H1 (cell line): ENCODE results near the gene RPL36A. TPM values are rescaled to one million over a fixed set of nuclear protein-coding genes. Genes with fewer than 3 reads are reported as not detected.

ENCODE experiments used
- CTCF ChIA-PET: fragments of 300-600 bp; sonication (Branson Sonifier 250); formaldehyde crosslinking; loops from one replicate; lab custom pipeline; 2021; ENCODE audit not compliant: partially characterized antibody; lab: Charles Lee
- POLR2A ChIA-PET: fragments of 300-600 bp; sonication (Branson Sonifier 250); formaldehyde crosslinking; loops from one replicate; lab custom pipeline; 2021; ENCODE audit warnings: inconsistent platforms; ENCODE audit not compliant: partially characterized antibody; lab: Charles Lee
- DNase-seq, 2 experiments: peaks; one replicate each; pipeline versions ENCODE4 v3.0.0 to v3.0.0-alpha.2; 2010 to 2022; ENCODE audit warnings: low spot score in 2 of 2, low read depth in 1 of 2, mixed read lengths in 1 of 2
- FAIRE-seq: peaks from 2 replicates; lab custom pipeline; 2011; peaks lifted over from hg19 to GRCh38; lab: Jason Lieb, UNC
- H2AFZ ChIP-seq: 2 replicates; pipeline ENCODE4 v1.8.1; 2012; ENCODE audit warnings: low read length, inconsistent platforms
- H2AK5ac ChIP-seq: 2 replicates; pipeline ENCODE4 v1.6.1; 2013; ENCODE audit warnings: low read depth, low read length
- H2BK120ac ChIP-seq: replicated peaks from 2 replicates; pipeline ENCODE3; 2013; ENCODE audit warnings: low read depth, low read length, inconsistent platforms
- H2BK12ac ChIP-seq: 2 replicates; pipeline ENCODE4 v1.6.1; 2013; ENCODE audit warnings: low read depth, low read length
- H2BK15ac ChIP-seq: 2 replicates; pipeline ENCODE4 v1.6.1; 2013; ENCODE audit warnings: low read length
- H2BK20ac ChIP-seq: 2 replicates; pipeline ENCODE4 v1.6.1; 2013; ENCODE audit warnings: low read length
- H2BK5ac ChIP-seq: 2 replicates; pipeline ENCODE4 v1.6.1; 2013; ENCODE audit warnings: low read depth, low read length
- H3K14ac ChIP-seq: 2 replicates; pipeline ENCODE4 v1.6.1; 2013; ENCODE audit warnings: inconsistent platforms; ENCODE audit not compliant: insufficient read length
- H3K18ac ChIP-seq: 2 replicates; pipeline ENCODE4 v1.6.1; 2013; ENCODE audit warnings: low read length; ENCODE audit errors: extremely low read depth
- H3K23ac ChIP-seq: 2 replicates; pipeline ENCODE4 v1.6.1; 2013; ENCODE audit warnings: inconsistent platforms; ENCODE audit not compliant: insufficient read length
- H3K23me2 ChIP-seq: 2 replicates; pipeline ENCODE4 v1.6.1; 2013; ENCODE audit warnings: low read depth, low read length
- H3K27ac ChIP-seq: 2 replicates; pipeline ENCODE4 v1.6.1; 2011; ENCODE audit warnings: low read depth, low read length, inconsistent platforms
- H3K27me3 ChIP-seq, 4 experiments: replicated peaks in 1 of 4; 1 replicate in 1 of 4; 2 replicates in 3 of 4; pipeline versions ENCODE4 v1.6.1 to v1.8.1; 2011 to 2013; ENCODE audit warnings: low read length in 3 of 4, mild to moderate bottlenecking in 3 of 4, inconsistent platforms in 2 of 4, mixed read lengths in 2 of 4, moderate library complexity in 1 of 4; ENCODE audit not compliant: control insufficient read depth in 3 of 4, insufficient read depth in 3 of 4; ENCODE audit errors: extremely low read depth in 1 of 4
- H3K36me3 ChIP-seq, 4 experiments: 2 replicates each; pipeline versions ENCODE4 v1.6.1 to v1.8.1; 2011 to 2013; ENCODE audit warnings: mild to moderate bottlenecking in 4 of 4, low read length in 3 of 4, moderate library complexity in 2 of 4, control low read depth in 1 of 4, inconsistent platforms in 1 of 4; ENCODE audit not compliant: insufficient read depth in 4 of 4, control insufficient read depth in 2 of 4
- H3K4ac ChIP-seq: replicated peaks from 2 replicates; pipeline ENCODE3; 2013; ENCODE audit warnings: low read length, low read depth, mixed read lengths, inconsistent platforms; ENCODE audit not compliant: insufficient read length
- H3K4me1 ChIP-seq, 4 experiments: replicated peaks in 1 of 4; 1 replicate in 1 of 4; 2 replicates in 3 of 4; pipeline versions ENCODE4 v1.6.1 to v1.8.1; 2011 to 2013; ENCODE audit warnings: low read length in 3 of 4, inconsistent platforms in 2 of 4, mixed read lengths in 1 of 4; ENCODE audit not compliant: insufficient read depth in 4 of 4, control insufficient read depth in 3 of 4
- H3K4me2 ChIP-seq, 2 experiments: 2 replicates each; pipeline versions ENCODE4 v1.6.1 to v1.8.1; 2011 to 2013; ENCODE audit warnings: low read depth in 2 of 2, low read length in 2 of 2, control low read depth in 1 of 2, inconsistent platforms in 1 of 2, mild to moderate bottlenecking in 1 of 2; ENCODE audit not compliant: insufficient read depth in 1 of 2
- H3K4me3 ChIP-seq, 4 experiments: fragments of 200-600, 300-600 bp in 1 of 4; sonication (generic), shearing (Covaris generic), sonication (Bioruptor Twin) in 1 of 4; 2 replicates each; pipeline versions ENCODE4 v1.5.1 to v1.8.1; 2011 to 2016; ENCODE audit warnings: low read length in 4 of 4, low read depth in 3 of 4, control low read depth in 2 of 4, inconsistent platforms in 2 of 4, mild to moderate bottlenecking in 2 of 4, mixed read lengths in 1 of 4, moderate library complexity in 1 of 4; ENCODE audit not compliant: insufficient read depth in 2 of 4; ENCODE audit errors: extremely low read depth in 1 of 4
- H3K56ac ChIP-seq: replicated peaks from 2 replicates; pipeline ENCODE3; 2013; ENCODE audit warnings: low read depth, mild to moderate bottlenecking, mixed read lengths, low read length, inconsistent platforms; ENCODE audit not compliant: insufficient read length
- H3K79me1 ChIP-seq: 2 replicates; pipeline ENCODE4 v1.6.1; 2013; ENCODE audit warnings: low read depth, low read length, control low read depth
- H3K79me2 ChIP-seq, 2 experiments: 2 replicates each; pipeline versions ENCODE4 v1.6.1 to v1.8.1; 2012 to 2013; ENCODE audit warnings: low read length in 2 of 2, mild to moderate bottlenecking in 2 of 2, inconsistent platforms in 1 of 2; ENCODE audit not compliant: insufficient read depth in 2 of 2, control insufficient read depth in 1 of 2
- H3K9ac ChIP-seq, 4 experiments: replicated peaks in 1 of 4; 1 replicate in 1 of 4; 2 replicates in 3 of 4; pipeline versions ENCODE4 v1.6.1 to v1.8.1; 2011 to 2013; ENCODE audit warnings: low read depth in 3 of 4, low read length in 3 of 4, control low read depth in 2 of 4, mild to moderate bottlenecking in 2 of 4, moderate library complexity in 2 of 4, inconsistent platforms in 1 of 4; ENCODE audit errors: extremely low read depth in 1 of 4
- H3K9me3 ChIP-seq, 2 experiments: 2 replicates each; pipeline versions ENCODE4 v1.6.1 to v1.8.1; 2012 to 2013; ENCODE audit warnings: mild to moderate bottlenecking in 2 of 2, moderate library complexity in 2 of 2, control low read depth in 1 of 2, inconsistent platforms in 1 of 2, low read depth in 1 of 2, low read length in 1 of 2, mixed read lengths in 1 of 2; ENCODE audit not compliant: insufficient read depth in 2 of 2
- H4K20me1 ChIP-seq, 2 experiments: replicated peaks in 1 of 2; 2 replicates each; pipeline versions ENCODE3 to v1.8.1; 2011 to 2013; ENCODE audit warnings: inconsistent platforms in 2 of 2, low read length in 2 of 2, mild to moderate bottlenecking in 1 of 2; ENCODE audit not compliant: insufficient read depth in 2 of 2, control insufficient read depth in 1 of 2
- H4K5ac ChIP-seq: 2 replicates; pipeline ENCODE4 v1.6.1; 2013; ENCODE audit warnings: low read length, low read depth, mixed read lengths, inconsistent platforms; ENCODE audit not compliant: insufficient read length
- H4K8ac ChIP-seq: 2 replicates; pipeline ENCODE4 v1.8.0; 2013; ENCODE audit warnings: mild to moderate bottlenecking, moderate library complexity, low read length, inconsistent platforms; ENCODE audit not compliant: insufficient read depth; ENCODE audit errors: extremely low read depth
- H4K91ac ChIP-seq: replicated peaks from 2 replicates; pipeline ENCODE3; 2013; ENCODE audit warnings: low read length, mixed read lengths, inconsistent platforms; ENCODE audit not compliant: insufficient read length
- EP300 ChIP-seq, 2 experiments: IDR thresholded peaks; 1 replicate in 1 of 2; 2 replicates in 1 of 2; pipeline ENCODE4 v1.6.1; 2011 to 2012; ENCODE audit warnings: low read depth in 2 of 2, low read length in 2 of 2, mild to moderate bottlenecking in 2 of 2, borderline replicate concordance in 1 of 2, inconsistent platforms in 1 of 2, moderate library complexity in 1 of 2
- HDAC2 ChIP-seq, 2 experiments: fragments of 300-600 bp in 1 of 2; sonication (generic) in 1 of 2; IDR thresholded peaks; 2 replicates each; pipeline ENCODE4 v1.6.1; 2011 to 2012; ENCODE audit warnings: low read depth in 2 of 2, low read length in 2 of 2, mild to moderate bottlenecking in 2 of 2, moderate library complexity in 2 of 2, borderline replicate concordance in 1 of 2, inconsistent platforms in 1 of 2
- SIRT6 ChIP-seq: IDR thresholded peaks from one replicate; pipeline ENCODE4 v1.7.1; 2012; ENCODE audit warnings: low read length, inconsistent platforms
- WGBS, 2 experiments: shearing (Covaris generic) in 1 of 2; methylation state at CpG; one replicate each; pipeline versions ENCODE4 v1.1.6 to v1.1.7; 2013 to 2015; ENCODE audit warnings: low lambda C conversion rate in 2 of 2, mixed read lengths in 2 of 2, inconsistent platforms in 1 of 2, low coverage in 1 of 2, missing lambda C conversion rate in 1 of 2; ENCODE audit not compliant: insufficient replicate concordance in 2 of 2, insufficient coverage in 1 of 2, insufficient read length in 1 of 2; ENCODE audit errors: extremely low coverage in 1 of 2, missing lambda C conversion rate in 1 of 2; 5-methylcytosine and 5-hydroxymethylcytosine counted together
- polyA plus RNA-seq, 7 experiments: library from polyadenylated mRNA; depleted of rRNA in 3 of 7; stranded (reverse) in 5 of 7; unstranded in 2 of 7; fragments of >200 nt in 5 of 7; fragments of 200-250 nt in 2 of 7; gene quantifications; 1 replicate in 5 of 7; 2 replicates in 1 of 7; 4 replicates in 1 of 7; pipeline versions ENCODE4 v1.2.1 to v1.2.3, GENCODE V29; 2011 to 2013; ENCODE audit warnings: missing spikeins in 2 of 7, mixed read lengths in 2 of 7
- total RNA-seq: library from RNA; stranded (reverse); fragmentation: NEBNext Ultra II Directional; extraction: Animal tissue kit (Norgen Biotek cat#: 25700); gene quantifications from 2 replicates; pipeline ENCODE4 v1.2.1, GENCODE V29; 2021
- TF ChIP-seq, protein P1 (sequence below), 3 experiments: IDR thresholded peaks; 1 replicate in 2 of 3; 2 replicates in 1 of 3; pipeline versions ENCODE4 v1.5.1 to v1.6.1; 2011; ENCODE audit warnings: low read length in 3 of 3, mild to moderate bottlenecking in 3 of 3, inconsistent platforms in 2 of 3, low read depth in 1 of 3, moderate library complexity in 1 of 3; ENCODE audit not compliant: insufficient read depth in 1 of 3; ENCODE audit errors: control extremely low read depth in 1 of 3
- TF ChIP-seq, protein P2 (sequence below): IDR thresholded peaks from 2 replicates; pipeline ENCODE4 v1.6.1; 2011; ENCODE audit warnings: low read length, improper control_type of control experiment

The RPL36A gene
- total and polyA plus RNA-seq, 2 of the 8 experiments (the other 6 are each of a cell fraction or from before 2014, with no cell fraction given): 271 to 1,587 TPM

DNA sequence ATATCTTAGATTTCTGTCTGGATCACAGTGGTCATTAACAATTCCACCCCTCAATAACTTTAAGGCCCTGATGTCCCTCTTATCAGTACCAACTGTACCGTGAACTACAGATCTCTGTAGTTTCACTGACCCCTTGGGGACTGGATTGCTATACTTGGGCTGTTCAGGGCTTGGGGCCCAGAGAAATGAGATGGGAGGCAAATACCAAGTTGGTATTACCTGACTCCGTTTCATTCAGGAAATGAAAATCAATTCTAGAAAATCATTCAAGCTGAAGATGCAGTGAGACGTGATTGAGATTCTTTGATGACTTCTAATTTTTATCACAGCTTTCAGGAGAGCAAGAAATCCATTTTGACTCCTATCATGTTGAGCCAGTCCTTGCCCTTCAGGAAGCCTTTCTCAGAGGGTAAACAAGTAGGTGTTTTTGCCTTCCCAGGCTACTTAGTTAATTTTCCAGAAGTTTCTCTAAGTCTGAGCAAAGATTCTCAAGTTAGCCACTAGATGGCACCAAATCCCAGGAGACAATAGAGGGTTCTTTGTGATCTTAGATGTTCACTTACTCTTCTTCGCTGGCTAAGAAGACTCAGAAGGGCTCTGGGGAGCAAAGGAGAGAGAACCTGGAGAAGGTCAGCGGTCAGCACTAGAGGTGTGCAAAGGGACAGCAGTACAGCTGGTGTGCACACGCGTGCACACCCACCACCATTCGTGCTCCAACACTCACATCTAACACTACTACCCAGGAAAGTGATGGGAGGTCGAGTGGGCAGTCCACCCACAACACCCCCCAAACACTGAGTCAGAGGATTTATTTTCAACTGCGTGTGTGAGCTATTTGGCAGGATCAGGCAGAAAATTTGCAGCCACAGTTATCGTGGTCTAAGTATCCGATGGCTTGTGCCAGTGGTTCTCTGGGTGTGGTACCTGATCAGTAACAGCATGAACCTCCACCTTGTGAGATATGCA is 24.7 kb downstream of the RPL36A start:
- DNase-seq (no peak), FAIRE-seq (no peak)
- Histone ChIP-seq H4K91ac (peak overlapping the region; percentile 65), H3K27ac (no peak overlapping the region), H2BK15ac (peak overlapping the region; percentile 72; the same call in 1 of the 2 replicates), H3K79me2 (peaks cover 2 to 24% of the 10 kb centered on the region in 2 experiments), H3K9ac (no peak overlapping the region), H2AFZ (no peak overlapping the region), H3K4me2 (no peak overlapping the region; a peak in 1 of 4 replicates), H2AK5ac (no peak overlapping the region), H2BK12ac (no peak overlapping the region), H3K56ac (no peak overlapping the region), H2BK5ac (no peak overlapping the region), H4K8ac (no peak overlapping the region; the same call in 1 of the 2 replicates), H3K9me3 (no peaks in the 10 kb centered on the region), H3K14ac (no peak overlapping the region), H3K4ac (no peak overlapping the region), H3K36me3 (peaks cover 0 to 16% (median 8%) of the 10 kb centered on the region in 4 experiments; a peak in 5 of 8 replicates), H3K23me2 (peaks cover 3% of the 10 kb centered on the region; the same call in 1 of the 2 replicates), H3K18ac (no peak overlapping the region; the same call in 1 of the 2 replicates), H3K79me1 (no peaks in the 10 kb centered on the region), H4K5ac (no peak overlapping the region), H3K27me3 (no peaks in the 10 kb centered on the region), H2BK20ac (no peak overlapping the region), H4K20me1 (peaks cover 0 to 2% of the 10 kb centered on the region in 2 experiments), H3K4me3 (no peak overlapping the region), H3K23ac (no peak overlapping the region), H3K4me1 (peaks cover 0 to 3% (median 1%) of the 10 kb centered on the region in 4 experiments; a peak in 3 of 7 replicates), H2BK120ac (no peak overlapping the region)
- POLR2A ChIA-PET: interaction anchor here (0.6 to 5.4 kb wide), 10 partner anchors 8 to 1284 kb away, joined by 3 to 36 read pairs (median 3); partner anchors contain the start of genes GLA, HNRNPH2 and RPL36A
- CTCF ChIA-PET: interaction anchor here (1.0 to 1.5 kb wide), 3 partner anchors 45 to 69 kb away, joined by 3 to 4 read pairs (median 3); partner anchors contain the start of gene ARMCX4
- WGBS, 2 experiments: 76% methylated on average over 11 of the region's 12 CpGs; no CpG with 5 or more reads in 1 of the 2 experiments
- TF ChIP-seq, protein P1, sequence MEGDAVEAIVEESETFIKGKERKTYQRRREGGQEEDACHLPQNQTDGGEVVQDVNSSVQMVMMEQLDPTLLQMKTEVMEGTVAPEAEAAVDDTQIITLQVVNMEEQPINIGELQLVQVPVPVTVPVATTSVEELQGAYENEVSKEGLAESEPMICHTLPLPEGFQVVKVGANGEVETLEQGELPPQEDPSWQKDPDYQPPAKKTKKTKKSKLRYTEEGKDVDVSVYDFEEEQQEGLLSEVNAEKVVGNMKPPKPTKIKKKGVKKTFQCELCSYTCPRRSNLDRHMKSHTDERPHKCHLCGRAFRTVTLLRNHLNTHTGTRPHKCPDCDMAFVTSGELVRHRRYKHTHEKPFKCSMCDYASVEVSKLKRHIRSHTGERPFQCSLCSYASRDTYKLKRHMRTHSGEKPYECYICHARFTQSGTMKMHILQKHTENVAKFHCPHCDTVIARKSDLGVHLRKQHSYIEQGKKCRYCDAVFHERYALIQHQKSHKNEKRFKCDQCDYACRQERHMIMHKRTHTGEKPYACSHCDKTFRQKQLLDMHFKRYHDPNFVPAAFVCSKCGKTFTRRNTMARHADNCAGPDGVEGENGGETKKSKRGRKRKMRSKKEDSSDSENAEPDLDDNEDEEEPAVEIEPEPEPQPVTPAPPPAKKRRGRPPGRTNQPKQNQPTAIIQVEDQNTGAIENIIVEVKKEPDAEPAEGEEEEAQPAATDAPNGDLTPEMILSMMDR (IDR thresholded peaks at IDR 0.05; ENCODE audit: control extremely low read depth in 1 of 3, insufficient read depth in 1 of 3, low read depth in 1 of 3, low read length in 3 of 3): peak in 2 of 3 experiments; percentile 44 to 47; a peak in 2 of 4 replicates
- no peak for TF ChIP-seq EP300 (IDR thresholded peaks at IDR 0.05; ENCODE audit: borderline replicate concordance in 1 of 2, low read depth in 2 of 2, low read length in 2 of 2)
- no peak for TF ChIP-seq SIRT6
- TF ChIP-seq, protein P2, sequence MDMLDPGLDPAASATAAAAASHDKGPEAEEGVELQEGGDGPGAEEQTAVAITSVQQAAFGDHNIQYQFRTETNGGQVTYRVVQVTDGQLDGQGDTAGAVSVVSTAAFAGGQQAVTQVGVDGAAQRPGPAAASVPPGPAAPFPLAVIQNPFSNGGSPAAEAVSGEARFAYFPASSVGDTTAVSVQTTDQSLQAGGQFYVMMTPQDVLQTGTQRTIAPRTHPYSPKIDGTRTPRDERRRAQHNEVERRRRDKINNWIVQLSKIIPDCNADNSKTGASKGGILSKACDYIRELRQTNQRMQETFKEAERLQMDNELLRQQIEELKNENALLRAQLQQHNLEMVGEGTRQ: no peak
- no peak for TF ChIP-seq HDAC2 (IDR thresholded peaks at IDR 0.05; ENCODE audit: borderline replicate concordance in 1 of 2, low read depth in 2 of 2, low read length in 2 of 2)
